HL-60 (cell line): ENCODE data around the gene DUSP19.

Experiments used
- DNase-seq, 2 experiments: peaks; one replicate each; pipeline ENCODE4 v3.0.0-alpha.2; 2010 to 2020; ENCODE audit warnings: low read depth in 1 of 2, low spot score in 1 of 2
- H3K27ac ChIP-seq: fragments of 250-450 bp; sonication (Bioruptor Pico); replicated peaks from 2 replicates; pipeline ENCODE4 v1.5.1; 2020; ENCODE audit warnings: mild to moderate bottlenecking, moderate library complexity
- H3K27me3 ChIP-seq: fragments of 250-450 bp; sonication (Bioruptor Pico); 2 replicates; pipeline ENCODE4 v1.5.1; 2021; ENCODE audit warnings: mild to moderate bottlenecking, moderate library complexity; ENCODE audit not compliant: insufficient read depth, poor library complexity, severe bottlenecking
- H3K4me3 ChIP-seq: replicated peaks from 2 replicates; pipeline ENCODE4 v1.5.1; 2011; ENCODE audit warnings: mild to moderate bottlenecking, control low read depth, low read length; ENCODE audit not compliant: insufficient read depth
- GABPA ChIP-seq: IDR thresholded peaks from 2 replicates; pipeline ENCODE4 v1.6.1; 2012; ENCODE audit warnings: low read depth
- POLR2AphosphoS5 ChIP-seq: IDR thresholded peaks from 2 replicates; pipeline ENCODE4 v1.6.1; 2012; ENCODE audit warnings: low read depth
- REST ChIP-seq: IDR thresholded peaks from 2 replicates; pipeline ENCODE4 v1.6.1; 2012; ENCODE audit warnings: low read depth; ENCODE audit not compliant: insufficient replicate concordance
- SPI1 ChIP-seq: IDR thresholded peaks from 2 replicates; pipeline ENCODE4 v1.6.1; 2012; ENCODE audit warnings: low read depth, mild to moderate bottlenecking, borderline replicate concordance
- TF ChIP-seq, protein P1 (sequence below): IDR thresholded peaks from one replicate; pipeline ENCODE4 v1.5.1; 2011; ENCODE audit warnings: low read length, control low read depth, inconsistent platforms; ENCODE audit not compliant: insufficient read depth

Gene DUSP19

DNA sequence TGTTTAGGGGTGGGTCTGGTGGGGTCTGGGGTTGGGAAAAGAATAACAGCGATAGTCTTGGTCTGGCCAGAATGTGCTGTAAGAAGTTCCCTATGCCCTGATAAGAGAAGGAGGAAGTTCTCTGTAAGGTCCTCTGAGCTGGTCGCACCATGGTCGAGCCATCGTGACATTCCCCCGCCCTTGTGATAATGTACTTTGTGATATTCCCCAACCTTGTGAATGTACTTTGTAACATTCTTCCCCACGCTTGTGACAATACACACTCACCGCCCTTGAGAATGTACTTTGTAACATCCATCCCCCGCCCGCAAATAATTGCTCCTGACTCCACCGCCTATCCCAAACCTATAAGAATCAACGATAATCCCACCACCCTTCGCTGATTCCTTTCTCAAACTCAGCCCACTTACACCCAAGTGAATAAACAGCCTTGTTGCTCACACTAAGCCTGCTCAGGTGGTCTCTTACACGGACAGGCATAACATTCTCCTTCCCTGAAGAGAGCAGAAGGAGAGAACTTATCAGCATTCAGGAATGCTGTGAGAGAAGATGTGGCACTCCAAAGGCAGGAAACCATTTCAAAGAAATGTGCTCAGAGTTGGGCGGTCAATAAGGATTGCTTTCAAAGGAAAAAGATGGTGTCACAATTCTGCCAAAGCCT lies 17.8 kb upstream of the DUSP19 start:
- no peak overlapping the region for H3K27ac ChIP-seq
- no peaks in the 10 kb centered on the region for H3K27me3 ChIP-seq
- no peak for DNase-seq
- H3K4me3 ChIP-seq: no peak overlapping the region
- no peak for TF ChIP-seq REST
- no peak for TF ChIP-seq GABPA
- no peak for TF ChIP-seq SPI1
- no peak for TF ChIP-seq POLR2AphosphoS5
- TF ChIP-seq, protein P1, sequence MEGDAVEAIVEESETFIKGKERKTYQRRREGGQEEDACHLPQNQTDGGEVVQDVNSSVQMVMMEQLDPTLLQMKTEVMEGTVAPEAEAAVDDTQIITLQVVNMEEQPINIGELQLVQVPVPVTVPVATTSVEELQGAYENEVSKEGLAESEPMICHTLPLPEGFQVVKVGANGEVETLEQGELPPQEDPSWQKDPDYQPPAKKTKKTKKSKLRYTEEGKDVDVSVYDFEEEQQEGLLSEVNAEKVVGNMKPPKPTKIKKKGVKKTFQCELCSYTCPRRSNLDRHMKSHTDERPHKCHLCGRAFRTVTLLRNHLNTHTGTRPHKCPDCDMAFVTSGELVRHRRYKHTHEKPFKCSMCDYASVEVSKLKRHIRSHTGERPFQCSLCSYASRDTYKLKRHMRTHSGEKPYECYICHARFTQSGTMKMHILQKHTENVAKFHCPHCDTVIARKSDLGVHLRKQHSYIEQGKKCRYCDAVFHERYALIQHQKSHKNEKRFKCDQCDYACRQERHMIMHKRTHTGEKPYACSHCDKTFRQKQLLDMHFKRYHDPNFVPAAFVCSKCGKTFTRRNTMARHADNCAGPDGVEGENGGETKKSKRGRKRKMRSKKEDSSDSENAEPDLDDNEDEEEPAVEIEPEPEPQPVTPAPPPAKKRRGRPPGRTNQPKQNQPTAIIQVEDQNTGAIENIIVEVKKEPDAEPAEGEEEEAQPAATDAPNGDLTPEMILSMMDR: no peak

DNA sequence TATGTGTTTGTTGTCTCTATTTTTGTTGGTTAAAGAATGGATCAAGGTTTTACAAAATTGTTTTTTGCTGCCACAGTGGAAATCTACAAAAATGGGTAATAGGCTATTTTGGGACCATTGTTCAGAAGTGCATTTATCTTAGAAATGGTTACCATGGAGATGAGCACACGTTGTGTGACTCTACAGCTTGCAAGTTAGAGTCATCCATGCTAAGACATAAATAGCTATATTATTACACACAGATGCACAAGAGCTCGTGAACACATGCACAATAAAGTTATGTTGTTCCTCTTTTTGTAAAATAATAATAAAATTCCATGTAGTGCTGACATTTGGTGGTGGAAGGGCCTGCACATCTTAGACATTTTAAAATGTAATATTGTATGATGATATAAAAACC lies 15.5 kb upstream of the DUSP19 start:
- H3K27ac ChIP-seq: no peak overlapping the region
- TF ChIP-seq REST (no peak), GABPA (no peak), SPI1 (no peak)
- TF ChIP-seq, protein P1: no peak
- DNase-seq: no peak
- H3K27me3 ChIP-seq: no peaks in the 10 kb centered on the region
- no peak overlapping the region for H3K4me3 ChIP-seq

DNA sequence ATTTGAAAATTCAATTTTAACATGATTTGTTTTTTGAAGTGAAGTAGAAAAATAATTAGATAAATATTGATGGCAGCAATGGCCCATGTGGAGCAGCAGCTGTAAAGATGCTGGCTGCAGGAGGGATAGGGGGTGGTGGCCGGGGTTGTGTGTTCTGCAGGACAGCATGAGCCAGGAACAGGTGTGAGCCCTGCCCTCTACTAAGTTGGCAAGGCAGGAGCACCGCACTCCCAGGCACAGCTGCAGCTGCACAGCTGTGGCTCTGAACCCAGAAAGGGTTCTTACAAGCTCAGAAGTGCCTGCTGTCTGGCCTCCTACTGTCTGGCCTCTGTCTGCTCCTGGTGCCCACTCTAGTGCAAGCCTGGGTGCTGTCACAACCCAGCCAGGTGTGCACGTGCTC lies 10.0 kb upstream of the DUSP19 start:
- Histone ChIP-seq H3K4me3 (no peak overlapping the region), H3K27ac (no peak overlapping the region), H3K27me3 (no peaks in the 10 kb centered on the region)
- TF ChIP-seq SPI1 (no peak), REST (no peak), POLR2AphosphoS5 (no peak), GABPA (no peak)
- TF ChIP-seq, protein P1: no peak
- DNase-seq: no peak
